HCT116 (cell line): ENCODE results near the gene DENND2A.

Experiments used
- EZH2 ChIP-seq: fragments of 200-600 bp; sonication (generic); IDR thresholded peaks from 2 replicates; pipeline ENCODE4 v1.6.1; 2017; ENCODE audit warnings: antibody characterized with exemption, mixed run types
- JUND ChIP-seq: IDR thresholded peaks from 2 replicates; pipeline ENCODE4 v1.6.1; 2012
- POLR2A ChIP-seq: IDR thresholded peaks from 2 replicates; pipeline ENCODE4 v1.7.0; 2011; ENCODE audit warnings: borderline replicate concordance; ENCODE audit not compliant: insufficient read depth, insufficient read length; ENCODE audit errors: extremely low read depth
- SP1 ChIP-seq: IDR thresholded peaks from 2 replicates; pipeline ENCODE4 v1.6.1; 2012; ENCODE audit warnings: low read depth

GRCh38 chr7:140616328-140616727 is 24.3 kb downstream of the DENND2A start:
- TF ChIP-seq POLR2A (no peak), JUND (no peak), SP1 (no peak), EZH2 (no peak)
